Activated CD4-positive, alpha-beta memory T cell treated with anti-CD3 and anti-CD28 coated beads for 36 hours (primary cell): ENCODE data around the gene METAP2. TPM values are rescaled to one million over a fixed set of nuclear protein-coding genes. Genes with fewer than 3 reads are reported as not detected.

ENCODE experiments used
- CTCF ChIA-PET: fragments of 350-600 bp; sonication (Branson Sonifier 250); formaldehyde crosslinking; loops from one replicate; lab custom pipeline; 2021; ENCODE audit warnings: antibody characterized with exemption, inconsistent platforms; lab: Charles Lee
- POLR2A ChIA-PET: fragments of 350-600 bp; sonication (Branson Sonifier 250); formaldehyde crosslinking; loops from one replicate; lab custom pipeline; 2021; ENCODE audit warnings: antibody characterized with exemption; lab: Charles Lee
- DNase-seq: peaks from one replicate; pipeline ENCODE4 v3.0.0-alpha.2; 2020
- H3K27ac Mint-ChIP-seq: one replicate; pipeline ENCODE4 v1.8.0; 2021; ENCODE audit warnings: mixed read lengths
- H3K27me3 Mint-ChIP-seq: one replicate; pipeline ENCODE4 v1.8.0; 2021; ENCODE audit warnings: mixed read lengths
- H3K36me3 Mint-ChIP-seq: one replicate; pipeline ENCODE4 v1.8.0; 2021; ENCODE audit warnings: mixed read lengths
- H3K4me1 Mint-ChIP-seq: one replicate; pipeline ENCODE4 v1.8.0; 2021; ENCODE audit warnings: low read depth, mixed read lengths
- H3K4me3 Mint-ChIP-seq: one replicate; pipeline ENCODE4 v1.8.0; 2021; ENCODE audit warnings: mild to moderate bottlenecking, mixed read lengths
- H3K9me3 Mint-ChIP-seq: one replicate; pipeline ENCODE4 v1.8.0; 2021; ENCODE audit warnings: mixed read lengths
- intact Hi-C: fragments of 100-400 bp; cut with micrococcal nuclease; formaldehyde crosslinking; loops from one replicate; pipeline ENCODE4 v1.15.1; 2023
- total RNA-seq, 2 experiments: library from RNA; stranded (reverse); gene quantifications; one replicate each; pipeline ENCODE4 v1.2.3, GENCODE V29; 2021

Gene METAP2
- total RNA-seq, 2 experiments from 2014 or later: 107 to 108 TPM

DNA sequence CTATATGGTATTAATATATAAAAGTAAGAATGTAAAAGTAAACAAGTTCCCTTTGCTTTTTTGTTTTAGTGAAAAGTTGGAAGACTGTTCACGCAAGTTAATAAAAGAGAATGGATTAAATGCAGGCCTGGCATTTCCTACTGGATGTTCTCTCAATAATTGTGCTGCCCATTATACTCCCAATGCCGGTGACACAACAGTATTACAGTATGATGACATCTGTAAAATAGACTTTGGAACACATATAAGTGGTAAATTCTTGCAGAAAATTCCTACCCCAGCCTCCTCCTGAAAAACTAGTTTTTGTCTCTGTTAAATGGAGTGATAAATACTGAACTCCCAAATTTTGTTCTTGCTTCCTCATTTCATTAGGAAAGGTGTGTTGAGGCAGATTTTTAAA lies 20.9 kb downstream of the METAP2 start:
- no peak overlapping the region for H3K4me3 Mint-ChIP-seq
- peaks cover 57% of the 10 kb centered on the region for H3K36me3 Mint-ChIP-seq
- H3K27me3 Mint-ChIP-seq: no peaks in the 10 kb centered on the region
- DNase-seq: no peak
- ChIA-PET CTCF (no interaction called here), POLR2A (interaction anchor here (0.9 kb wide), 1 partner anchor 21 kb away, joined by 3 read pairs; the partner anchor contains the start of gene METAP2)
- intact Hi-C loops: no loop called here
- H3K4me1 Mint-ChIP-seq: peaks cover 2% of the 10 kb centered on the region
- H3K27ac Mint-ChIP-seq: no peak overlapping the region
- H3K9me3 Mint-ChIP-seq: no peaks in the 10 kb centered on the region

DNA sequence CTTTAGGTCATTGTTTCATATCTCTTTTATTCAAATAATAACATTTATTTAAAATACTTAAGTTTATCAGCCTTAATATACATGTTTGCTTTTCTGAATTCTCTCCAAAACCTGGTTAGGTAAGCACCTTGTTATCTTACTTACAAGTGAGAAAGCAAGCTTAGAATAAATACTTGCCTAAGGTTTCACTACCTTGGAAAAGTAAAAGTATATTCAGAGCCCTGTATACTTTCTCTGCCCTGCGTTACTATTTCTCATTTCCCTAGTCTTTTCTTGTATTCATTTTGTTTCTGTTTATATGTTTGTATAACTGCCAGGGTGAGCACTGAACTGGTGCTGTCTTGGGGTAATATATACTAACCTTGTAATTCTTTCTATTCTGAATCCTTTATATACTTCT lies 21.5 kb downstream of the METAP2 start:
- H3K27me3 Mint-ChIP-seq: no peaks in the 10 kb centered on the region
- no peak overlapping the region for H3K4me3 Mint-ChIP-seq
- peaks cover 2% of the 10 kb centered on the region for H3K4me1 Mint-ChIP-seq
- POLR2A ChIA-PET: interaction anchor here (0.9 kb wide), 1 partner anchor 21 kb away, joined by 3 read pairs; the partner anchor contains the start of gene METAP2
- CTCF ChIA-PET: no interaction called here
- no peak overlapping the region for H3K27ac Mint-ChIP-seq
- peaks cover 57% of the 10 kb centered on the region for H3K36me3 Mint-ChIP-seq
- no peaks in the 10 kb centered on the region for H3K9me3 Mint-ChIP-seq
- DNase-seq: no peak
- intact Hi-C loops: no loop called here

GRCh38 chr12:95497031-95497430 lies 23.1 kb downstream of the METAP2 start:
- intact Hi-C loops: no loop called here
- H3K36me3 Mint-ChIP-seq: peaks cover 53% of the 10 kb centered on the region
- H3K27ac Mint-ChIP-seq: no peak overlapping the region
- peaks cover 4% of the 10 kb centered on the region for H3K4me1 Mint-ChIP-seq
- DNase-seq: no peak
- ChIA-PET CTCF (interaction anchor here (1.0 kb wide), 1 partner anchor 37 kb away, joined by 4 read pairs; no protein-coding TSS in a partner anchor), POLR2A (no interaction called here)
- H3K9me3 Mint-ChIP-seq: no peaks in the 10 kb centered on the region
- no peaks in the 10 kb centered on the region for H3K27me3 Mint-ChIP-seq
- H3K4me3 Mint-ChIP-seq: no peak overlapping the region

DNA sequence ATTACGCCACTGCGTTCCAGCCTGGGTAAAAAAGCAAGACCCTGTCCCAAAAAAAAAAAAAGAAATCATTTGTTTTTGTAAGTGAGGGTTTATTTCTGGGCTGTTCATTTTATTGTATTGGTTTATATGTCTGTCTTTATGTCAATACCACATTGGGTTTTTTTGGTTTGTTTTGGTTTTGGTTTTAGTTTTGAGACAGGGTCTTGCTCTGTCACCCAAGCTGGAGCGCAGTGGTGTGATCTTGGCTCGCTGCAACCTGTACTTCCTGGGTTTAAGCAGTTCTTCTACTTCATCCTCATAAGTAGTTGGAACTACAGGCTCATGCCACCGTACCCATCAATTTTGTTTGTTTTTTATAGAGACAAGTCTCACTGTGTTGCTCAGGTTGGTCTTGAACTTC lies 25.0 kb downstream of the METAP2 start:
- no peak overlapping the region for H3K27ac Mint-ChIP-seq
- peaks cover 65% of the 10 kb centered on the region for H3K36me3 Mint-ChIP-seq
- no peaks in the 10 kb centered on the region for H3K9me3 Mint-ChIP-seq
- peaks cover 11% of the 10 kb centered on the region for H3K4me1 Mint-ChIP-seq
- DNase-seq: no peak
- intact Hi-C loops: no loop called here
- no peaks in the 10 kb centered on the region for H3K27me3 Mint-ChIP-seq
- ChIA-PET CTCF (interaction anchor here (0.7 kb wide), 1 partner anchor 14 kb away, joined by 3 read pairs; no protein-coding TSS in a partner anchor), POLR2A (interaction anchor here (0.6 kb wide), 1 partner anchor 271 kb away, joined by 4 read pairs; no protein-coding TSS in a partner anchor)
- no peak overlapping the region for H3K4me3 Mint-ChIP-seq

DNA sequence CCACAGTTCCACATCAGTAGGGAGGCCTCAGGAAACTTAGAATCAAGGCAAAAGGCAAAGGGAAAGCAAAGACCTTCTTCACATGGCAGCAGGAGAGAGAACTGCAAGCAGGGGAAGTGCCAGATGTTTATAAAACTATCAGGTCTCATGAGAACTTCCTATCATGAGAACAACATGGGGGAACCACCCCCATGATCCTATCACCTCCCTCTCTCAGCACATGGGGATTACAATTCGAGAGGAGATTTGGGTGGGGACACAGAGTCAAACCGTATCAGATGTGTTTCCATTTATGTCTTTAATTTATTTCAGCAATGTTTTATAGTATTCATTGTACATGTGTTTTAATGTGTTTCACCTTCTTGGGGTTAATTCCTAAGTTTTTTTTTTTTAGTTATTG lies 25.8 kb downstream of the METAP2 start:
- ChIA-PET POLR2A (no interaction called here), CTCF (no interaction called here)
- DNase-seq: no peak
- Mint-ChIP-seq H3K9me3 (no peaks in the 10 kb centered on the region), H3K4me3 (no peak overlapping the region), H3K27me3 (no peaks in the 10 kb centered on the region), H3K27ac (no peak overlapping the region), H3K36me3 (peaks cover 68% of the 10 kb centered on the region), H3K4me1 (peaks cover 11% of the 10 kb centered on the region)
- intact Hi-C loops: no loop called here

DNA sequence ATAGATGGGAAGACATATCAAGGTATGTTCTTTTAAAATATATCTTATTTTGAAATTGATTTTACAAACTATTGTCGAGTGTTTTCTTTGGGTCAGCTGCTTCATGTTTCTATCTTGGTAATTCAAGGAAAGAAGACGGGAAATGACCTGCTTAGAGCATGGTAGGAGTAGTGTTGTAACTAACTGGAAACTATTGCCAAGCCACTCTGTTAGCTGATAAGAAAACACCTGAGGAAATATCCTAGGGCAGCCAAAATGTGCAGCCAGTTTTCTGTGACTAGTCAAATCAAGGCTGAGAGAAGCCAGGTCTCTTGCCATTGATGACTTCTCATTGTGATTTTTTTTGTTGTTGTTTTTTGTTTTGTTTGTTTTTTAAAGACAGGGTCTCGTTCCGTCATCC lies 30.2 kb downstream of the METAP2 start:
- no peak for DNase-seq
- Mint-ChIP-seq H3K27ac (no peak overlapping the region), H3K36me3 (peaks cover 45% of the 10 kb centered on the region), H3K4me1 (peaks cover 9% of the 10 kb centered on the region), H3K9me3 (no peaks in the 10 kb centered on the region), H3K27me3 (no peaks in the 10 kb centered on the region), H3K4me3 (no peak overlapping the region)
- intact Hi-C loops: no loop called here
- CTCF ChIA-PET: interaction anchor here (1.0 kb wide), 1 partner anchor 30 kb away, joined by 4 read pairs; no protein-coding TSS in a partner anchor
- POLR2A ChIA-PET: no interaction called here

DNA sequence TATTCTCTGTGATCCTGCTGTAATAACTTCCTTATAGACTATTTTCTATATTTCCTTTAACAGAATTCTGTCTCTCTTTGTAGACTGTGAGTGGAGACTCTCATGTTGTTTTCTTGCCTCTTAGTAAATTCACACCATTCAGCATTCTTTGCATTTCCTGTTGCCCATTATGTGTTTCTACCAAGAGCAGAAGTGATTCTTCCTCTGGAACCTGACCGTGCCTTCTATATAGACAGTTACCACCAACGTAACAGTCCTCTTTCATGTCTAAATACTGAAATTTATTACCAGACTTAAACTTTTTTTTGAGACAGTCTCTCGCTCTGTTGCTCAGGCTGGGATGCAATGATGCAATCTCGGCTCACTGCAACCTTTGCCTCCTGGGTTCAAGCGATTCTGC lies 31.1 kb downstream of the METAP2 start:
- Mint-ChIP-seq H3K9me3 (no peaks in the 10 kb centered on the region), H3K4me1 (peaks cover 12% of the 10 kb centered on the region), H3K4me3 (no peak overlapping the region), H3K27me3 (no peaks in the 10 kb centered on the region), H3K36me3 (peaks cover 42% of the 10 kb centered on the region), H3K27ac (no peak overlapping the region)
- intact Hi-C loops: no loop called here
- POLR2A ChIA-PET: no interaction called here
- no peak for DNase-seq
- CTCF ChIA-PET: interaction anchor here (1.0 kb wide), 1 partner anchor 30 kb away, joined by 4 read pairs; no protein-coding TSS in a partner anchor

DNA sequence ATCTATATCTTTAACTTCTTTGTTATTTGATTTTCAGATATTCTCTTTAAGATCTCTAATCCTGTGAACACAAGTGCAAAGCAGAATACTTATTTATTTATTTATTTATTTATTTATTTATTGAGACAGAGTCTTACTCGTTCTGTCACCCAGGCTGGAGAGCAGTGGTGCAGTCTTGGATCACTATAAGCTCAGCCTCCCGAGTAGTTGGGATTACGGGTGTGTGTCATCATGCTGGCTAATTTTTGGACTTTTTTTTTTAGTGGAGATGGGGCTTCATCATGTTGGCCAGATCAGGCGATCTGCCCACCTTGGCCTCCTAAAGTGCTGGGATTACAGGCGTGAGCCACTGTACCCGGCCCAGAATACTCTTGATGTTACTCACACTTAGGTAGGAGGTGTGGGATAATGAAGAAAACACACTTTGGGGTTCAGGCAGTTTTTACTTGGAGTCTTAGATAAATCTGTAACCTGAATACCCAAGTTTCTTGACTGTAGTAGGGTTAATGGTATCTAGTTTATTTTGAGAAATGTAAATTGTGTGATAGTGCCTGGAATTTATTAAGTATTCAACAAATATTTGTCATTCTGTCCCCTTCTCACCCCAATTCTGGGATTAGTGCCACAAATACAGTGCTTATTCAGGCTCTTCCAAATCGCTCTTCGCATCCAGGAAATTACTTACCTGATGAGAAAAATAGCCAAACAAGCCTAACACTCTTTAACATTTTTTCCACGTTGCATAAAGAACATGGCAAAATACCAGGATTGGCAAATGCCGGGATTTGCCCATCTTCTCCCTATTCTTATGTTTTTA lies 33.0 kb downstream of the METAP2 start:
- CTCF ChIA-PET: interaction anchor here (0.6 kb wide), 1 partner anchor 452 kb away, joined by 3 read pairs; no protein-coding TSS in a partner anchor

DNA sequence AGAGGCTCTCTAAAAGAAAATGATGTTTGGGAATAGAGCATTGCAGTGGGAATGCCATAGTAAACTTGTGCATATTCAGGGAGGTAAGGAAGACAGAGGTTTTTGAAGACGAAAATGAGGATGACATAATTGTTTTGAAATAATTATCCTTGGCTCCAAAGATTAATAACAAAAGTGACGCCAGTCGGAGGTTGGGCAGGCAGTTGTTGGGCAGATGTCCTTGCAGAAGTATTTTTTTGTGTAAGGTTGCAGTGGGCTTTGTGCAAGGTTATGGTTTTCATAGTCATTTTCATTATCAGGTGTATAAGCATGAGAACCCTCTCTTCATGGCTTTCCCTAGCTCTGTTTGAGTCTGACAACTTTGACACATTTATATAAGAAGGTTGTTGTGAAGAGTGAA lies 35.3 kb downstream of the METAP2 start:
- Mint-ChIP-seq H3K36me3 (peaks cover 51% of the 10 kb centered on the region), H3K4me1 (peaks cover 3% of the 10 kb centered on the region), H3K4me3 (no peak overlapping the region), H3K9me3 (no peaks in the 10 kb centered on the region), H3K27ac (no peak overlapping the region), H3K27me3 (no peaks in the 10 kb centered on the region)
- ChIA-PET CTCF (interaction anchor here (0.6 kb wide), 1 partner anchor 393 kb away, joined by 3 read pairs; no protein-coding TSS in a partner anchor), POLR2A (no interaction called here)
- intact Hi-C loops: no loop called here
- no peak for DNase-seq

More for the DNA sequence above, 33.0 kb downstream of the METAP2 start:
- peaks cover 10% of the 10 kb centered on the region for H3K4me1 Mint-ChIP-seq
- H3K27ac Mint-ChIP-seq: no peak overlapping the region
- no peaks in the 10 kb centered on the region for H3K9me3 Mint-ChIP-seq
- no peak for DNase-seq
- intact Hi-C loops: no loop called here
- H3K4me3 Mint-ChIP-seq: no peak overlapping the region
- H3K27me3 Mint-ChIP-seq: no peaks in the 10 kb centered on the region
- POLR2A ChIA-PET: no interaction called here
- H3K36me3 Mint-ChIP-seq: peaks cover 50% of the 10 kb centered on the region

GRCh38 chr12:95511977-95512376 lies 38.0 kb downstream of the METAP2 start:
- POLR2A ChIA-PET: no interaction called here
- Mint-ChIP-seq H3K4me3 (no peak overlapping the region), H3K4me1 (peaks cover 5% of the 10 kb centered on the region), H3K9me3 (no peaks in the 10 kb centered on the region), H3K27me3 (no peaks in the 10 kb centered on the region), H3K36me3 (peaks cover 53% of the 10 kb centered on the region), H3K27ac (no peak overlapping the region)
- intact Hi-C loops: no loop called here
- no peak for DNase-seq
- CTCF ChIA-PET: no interaction called here

DNA sequence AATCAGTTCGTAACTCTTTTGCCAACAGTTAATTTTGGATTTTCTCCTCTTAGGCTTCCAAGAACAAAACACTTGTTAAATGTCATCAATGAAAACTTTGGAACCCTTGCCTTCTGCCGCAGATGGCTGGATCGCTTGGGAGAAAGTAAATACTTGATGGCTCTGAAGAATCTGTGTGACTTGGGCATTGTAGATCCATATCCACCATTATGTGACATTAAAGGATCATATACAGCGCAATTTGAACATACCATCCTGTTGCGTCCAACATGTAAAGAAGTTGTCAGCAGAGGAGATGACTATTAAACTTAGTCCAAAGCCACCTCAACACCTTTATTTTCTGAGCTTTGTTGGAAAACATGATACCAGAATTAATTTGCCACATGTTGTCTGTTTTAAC lies 39.6 kb downstream of the METAP2 start:
- Mint-ChIP-seq H3K36me3 (peaks cover 49% of the 10 kb centered on the region), H3K27me3 (no peaks in the 10 kb centered on the region), H3K4me3 (no peak overlapping the region), H3K4me1 (peaks cover 5% of the 10 kb centered on the region), H3K9me3 (no peaks in the 10 kb centered on the region), H3K27ac (no peak overlapping the region)
- CTCF ChIA-PET: interaction anchor here (2.5 kb wide), 1 partner anchor 20 kb away, joined by 9 read pairs; no protein-coding TSS in a partner anchor
- intact Hi-C loops: no loop called here
- POLR2A ChIA-PET: no interaction called here
- DNase-seq: no peak

- no peaks in the 10 kb centered on the region for H3K27me3 Mint-ChIP-seq
- intact Hi-C loops: no loop called here
- ChIA-PET POLR2A (interaction anchor here (0.9 kb wide), 1 partner anchor 41 kb away, joined by 3 read pairs; the partner anchor contains the start of gene METAP2), CTCF (interaction anchor here (2.5 kb wide), 1 partner anchor 19 kb away, joined by 9 read pairs; no protein-coding TSS in a partner anchor)
- no peaks in the 10 kb centered on the region for H3K9me3 Mint-ChIP-seq
- peaks cover 2% of the 10 kb centered on the region for H3K4me1 Mint-ChIP-seq
- no peak for DNase-seq
- H3K36me3 Mint-ChIP-seq: peaks cover 39% of the 10 kb centered on the region
- H3K4me3 Mint-ChIP-seq: no peak overlapping the region
- no peak overlapping the region for H3K27ac Mint-ChIP-seq
Observed at GRCh38 chr12:95515197-95515596, 41.2 kb downstream of the METAP2 start.
